B cell (primary cell): ENCODE data around the gene CALD1. TPM values are rescaled to one million over a fixed set of nuclear protein-coding genes. Genes with fewer than 3 reads are reported as not detected.

Experiments used
- ATAC-seq: fragments of 200-7000 bp; cut with Tn5 transposase; one replicate; pipeline ENCODE4 v1.10.0; 2021; ENCODE audit warnings: low read depth, mild to moderate bottlenecking, moderate number of reproducible peaks, moderate library complexity
- CTCF ChIA-PET: fragments of 350-600 bp; sonication (Branson Sonifier 250); formaldehyde crosslinking; loops from one replicate; lab custom pipeline; 2021; ENCODE audit warnings: antibody characterized with exemption, inconsistent platforms; lab: Charles Lee
- POLR2A ChIA-PET: fragments of 350-600 bp; sonication (Branson Sonifier 250); formaldehyde crosslinking; loops from one replicate; lab custom pipeline; 2021; ENCODE audit warnings: antibody characterized with exemption; lab: Charles Lee
- DNase-seq: peaks from one replicate; pipeline ENCODE4 v3.0.0; 2013
- H2AFZ ChIP-seq: 2 replicates; pipeline ENCODE4 v1.6.1; 2012; ENCODE audit warnings: mild to moderate bottlenecking, low read depth, low read length; ENCODE audit not compliant: insufficient read depth, poor library complexity, severe bottlenecking
- H3K27ac ChIP-seq, 2 donors: 1 replicate in 1 of 2; 2 replicates in 1 of 2; pipeline ENCODE4 v1.5.1; 2012 to 2013; ENCODE audit warnings: low read length in 2 of 2, mild to moderate bottlenecking in 2 of 2, moderate library complexity in 1 of 2
- H3K27me3 ChIP-seq, 4 experiments: fragments of 200-600 bp in 1 of 4; sonication (generic) in 1 of 4; replicated peaks in 1 of 4; 1 replicate in 2 of 4; 2 replicates in 2 of 4; pipeline versions ENCODE4 v1.6.1 to v1.7.0; 2013 to 2016; ENCODE audit warnings: low read length in 3 of 4, mild to moderate bottlenecking in 2 of 4, mixed read lengths in 1 of 4, moderate library complexity in 1 of 4; ENCODE audit not compliant: insufficient read depth in 4 of 4, control insufficient read depth in 3 of 4; ENCODE audit errors: control extremely low read depth in 1 of 4
- H3K36me3 ChIP-seq, 2 experiments: replicated peaks in 1 of 2; 1 replicate in 1 of 2; 2 replicates in 1 of 2; pipeline versions ENCODE4 v1.6.1 to v1.7.1; 2013; ENCODE audit warnings: low read length in 1 of 2; ENCODE audit not compliant: insufficient read depth in 2 of 2, control insufficient read depth in 1 of 2; ENCODE audit errors: control extremely low read depth in 1 of 2, extremely low read depth in 1 of 2
- H3K4me1 ChIP-seq, 2 donors: fragments of 200-600 bp in 1 of 2; sonication (generic) in 1 of 2; 1 replicate in 1 of 2; 2 replicates in 1 of 2; pipeline versions ENCODE4 v1.5.1 to v1.6.1; 2013 to 2017; ENCODE audit warnings: low read length in 2 of 2; ENCODE audit not compliant: control insufficient read depth in 2 of 2, insufficient read depth in 2 of 2
- H3K4me2 ChIP-seq: replicated peaks from 2 replicates; pipeline ENCODE3; 2012; ENCODE audit warnings: mild to moderate bottlenecking, low read depth, low read length; ENCODE audit not compliant: poor library complexity, severe bottlenecking
- H3K4me3 ChIP-seq, 5 experiments: fragments of 200-600 bp in 1 of 5; sonication (generic) in 1 of 5; 1 replicate in 3 of 5; 2 replicates in 2 of 5; pipeline versions ENCODE4 v1.5.1 to v1.7.0; 2011 to 2016; ENCODE audit warnings: low read length in 4 of 5, mild to moderate bottlenecking in 4 of 5, low read depth in 2 of 5, control low read depth in 1 of 5, moderate library complexity in 1 of 5; ENCODE audit not compliant: insufficient read depth in 1 of 5; ENCODE audit errors: control extremely low read depth in 1 of 5, extremely low read depth in 1 of 5
- H3K79me2 ChIP-seq: fragments of 200-600 bp; sonication (generic); one replicate; pipeline ENCODE4 v1.6.0; 2016; ENCODE audit warnings: low read length; ENCODE audit not compliant: control insufficient read depth, insufficient read depth
- H3K9ac ChIP-seq: fragments of 200-600 bp; sonication (generic); 2 replicates; pipeline ENCODE4 v1.6.1; 2017; ENCODE audit warnings: mild to moderate bottlenecking, low read length, moderate library complexity
- H3K9me3 ChIP-seq, 3 donors: one replicate each; pipeline versions ENCODE4 v1.6.1 to v1.7.1; 2013; ENCODE audit warnings: low read length in 2 of 3; ENCODE audit not compliant: control insufficient read depth in 2 of 3, insufficient read depth in 1 of 3; ENCODE audit errors: control extremely low read depth in 1 of 3
- H4K20me1 ChIP-seq: 2 replicates; pipeline ENCODE4 v1.6.0; 2012; ENCODE audit warnings: mild to moderate bottlenecking, low read length; ENCODE audit not compliant: insufficient read depth, control insufficient read depth, poor library complexity, severe bottlenecking
- H3K27ac Mint-ChIP-seq: one replicate; pipeline ENCODE4 v1.8.0; 2021; ENCODE audit warnings: mixed read lengths
- H3K27me3 Mint-ChIP-seq: one replicate; pipeline ENCODE4 v1.8.0; 2021; ENCODE audit warnings: mixed read lengths
- H3K4me1 Mint-ChIP-seq: one replicate; pipeline ENCODE4 v1.8.0; 2021; ENCODE audit warnings: mixed read lengths
- H3K4me3 Mint-ChIP-seq: one replicate; pipeline ENCODE4 v1.8.0; 2021; ENCODE audit warnings: mixed read lengths
- H3K9me3 Mint-ChIP-seq: one replicate; pipeline ENCODE4 v1.8.0; 2022; ENCODE audit warnings: mixed read lengths; ENCODE audit not compliant: insufficient read depth
- EZH2 ChIP-seq: IDR thresholded peaks from 2 replicates; pipeline ENCODE4 v1.6.1; 2012; ENCODE audit warnings: borderline replicate concordance, low read depth, mild to moderate bottlenecking, moderate library complexity, low read length; ENCODE audit not compliant: insufficient read depth, poor library complexity, severe bottlenecking
- WGBS: methylation state at CpG from one replicate; pipeline ENCODE4 v1.1.5; 2013; ENCODE audit warnings: missing lambda C conversion rate; ENCODE audit not compliant: insufficient coverage; 5-methylcytosine and 5-hydroxymethylcytosine counted together
- intact Hi-C: fragments of 100-400 bp; cut with micrococcal nuclease; formaldehyde crosslinking; loops from one replicate; pipeline ENCODE4 v1.10.0; 2022
- polyA plus RNA-seq: library from polyadenylated mRNA; depleted of rRNA; stranded (reverse); fragments of >200 nt; gene quantifications from 2 replicates; pipeline ENCODE4 v1.2.3, GENCODE V29; 2012
- total RNA-seq, 2 donors: library from RNA; stranded (reverse); fragments of 120-200 nt in 1 of 2; gene quantifications; 1 replicate in 1 of 2; 2 replicates in 1 of 2; pipeline versions ENCODE4 v1.2.3 to v1.2.4, GENCODE V29; 2013 to 2022
- TF ChIP-seq, protein P1 (sequence below): fragments of 200-600 bp; IDR thresholded peaks from one replicate; pipeline ENCODE4 v1.8.0; 2022; ENCODE audit warnings: antibody characterized with exemption, mild to moderate bottlenecking

Gene CALD1
- total and polyA plus RNA-seq, 2 donors (not counting 1 experiment from before 2014, with no cell fraction given) = 0.18 to 0.69 TPM

DNA sequence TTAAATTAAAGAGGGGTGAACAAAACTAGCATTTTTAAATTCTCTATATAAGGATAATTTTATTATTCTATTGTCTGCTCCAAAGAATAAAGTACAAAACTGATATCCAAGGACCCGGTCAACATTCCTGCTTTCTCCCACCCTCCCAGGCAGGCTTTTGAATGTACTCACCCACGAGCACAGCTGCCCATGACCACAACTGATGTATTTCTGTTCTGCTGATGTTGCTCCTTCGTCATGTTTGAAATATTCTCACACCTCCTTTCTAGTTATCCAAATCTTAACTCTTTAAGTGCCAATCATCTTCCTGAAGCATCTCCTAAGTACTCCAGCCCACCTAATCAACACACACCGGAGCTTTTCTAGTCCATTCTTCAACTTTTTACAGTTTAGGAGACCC lies 46.7 kb downstream of the CALD1 start:
- H3K9me3 Mint-ChIP-seq = no peaks in the 10 kb centered on the region
- no peaks in the 10 kb centered on the region for H3K27me3 ChIP-seq
- H2AFZ ChIP-seq = no peak overlapping the region
- H3K36me3 ChIP-seq = no peaks in the 10 kb centered on the region
- no peaks in the 10 kb centered on the region for H3K9me3 ChIP-seq
- DNase-seq = no peak
- TF ChIP-seq EZH2 = no peak
- TF ChIP-seq, protein P1, sequence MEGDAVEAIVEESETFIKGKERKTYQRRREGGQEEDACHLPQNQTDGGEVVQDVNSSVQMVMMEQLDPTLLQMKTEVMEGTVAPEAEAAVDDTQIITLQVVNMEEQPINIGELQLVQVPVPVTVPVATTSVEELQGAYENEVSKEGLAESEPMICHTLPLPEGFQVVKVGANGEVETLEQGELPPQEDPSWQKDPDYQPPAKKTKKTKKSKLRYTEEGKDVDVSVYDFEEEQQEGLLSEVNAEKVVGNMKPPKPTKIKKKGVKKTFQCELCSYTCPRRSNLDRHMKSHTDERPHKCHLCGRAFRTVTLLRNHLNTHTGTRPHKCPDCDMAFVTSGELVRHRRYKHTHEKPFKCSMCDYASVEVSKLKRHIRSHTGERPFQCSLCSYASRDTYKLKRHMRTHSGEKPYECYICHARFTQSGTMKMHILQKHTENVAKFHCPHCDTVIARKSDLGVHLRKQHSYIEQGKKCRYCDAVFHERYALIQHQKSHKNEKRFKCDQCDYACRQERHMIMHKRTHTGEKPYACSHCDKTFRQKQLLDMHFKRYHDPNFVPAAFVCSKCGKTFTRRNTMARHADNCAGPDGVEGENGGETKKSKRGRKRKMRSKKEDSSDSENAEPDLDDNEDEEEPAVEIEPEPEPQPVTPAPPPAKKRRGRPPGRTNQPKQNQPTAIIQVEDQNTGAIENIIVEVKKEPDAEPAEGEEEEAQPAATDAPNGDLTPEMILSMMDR = no peak
- ChIA-PET POLR2A (no interaction called here), CTCF (no interaction called here)
- no peak overlapping the region for H3K27ac Mint-ChIP-seq
- peaks cover 17% of the 10 kb centered on the region for H3K27me3 Mint-ChIP-seq
- no peak overlapping the region for H3K4me2 ChIP-seq
- H3K4me1 Mint-ChIP-seq = no peaks in the 10 kb centered on the region
- H3K27ac ChIP-seq = no peak overlapping the region
- no peak for ATAC-seq
- no peak overlapping the region for H3K4me3 Mint-ChIP-seq
- H3K9ac ChIP-seq = no peak overlapping the region
- H4K20me1 ChIP-seq = no peaks in the 10 kb centered on the region
- H3K4me1 ChIP-seq = no peaks in the 10 kb centered on the region
- no peaks in the 10 kb centered on the region for H3K79me2 ChIP-seq
- whole genome bisulfite sequencing = 77% methylated on average over 4 of the region's 4 CpGs
- H3K4me3 ChIP-seq = no peak overlapping the region
- intact Hi-C loops = no loop called here

DNA sequence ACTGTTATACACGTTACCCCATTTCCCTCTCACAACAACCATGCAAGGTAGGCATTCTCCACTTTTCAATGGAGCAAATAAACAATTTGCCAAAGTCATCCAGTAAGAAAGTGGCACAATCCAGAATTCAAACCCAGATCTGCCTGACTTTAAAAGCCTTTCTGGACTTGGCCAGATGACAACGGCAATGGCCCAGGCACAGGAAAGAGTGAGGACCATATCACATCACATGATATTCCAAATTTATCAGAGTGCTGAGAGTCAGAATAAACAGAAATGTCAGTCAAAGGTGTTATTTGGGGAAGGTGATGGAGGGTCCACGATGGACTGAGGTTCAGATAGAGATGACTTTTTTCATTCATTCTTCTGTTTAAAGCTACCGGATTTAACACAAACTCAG lies 48.0 kb downstream of the CALD1 start:
- H3K27me3 Mint-ChIP-seq = peaks cover 17% of the 10 kb centered on the region
- no peaks in the 10 kb centered on the region for H3K4me1 ChIP-seq
- intact Hi-C loops = no loop called here
- 93% methylated on average over 2 of the region's 4 CpGs for WGBS
- no peaks in the 10 kb centered on the region for H3K79me2 ChIP-seq
- H3K4me2 ChIP-seq = no peak overlapping the region
- no peak overlapping the region for H3K4me3 Mint-ChIP-seq
- no peaks in the 10 kb centered on the region for H3K27me3 ChIP-seq
- no peaks in the 10 kb centered on the region for H3K9me3 Mint-ChIP-seq
- no peaks in the 10 kb centered on the region for H4K20me1 ChIP-seq
- no peak overlapping the region for H3K4me3 ChIP-seq
- TF ChIP-seq EZH2 = no peak
- TF ChIP-seq, protein P1 = no peak
- CTCF ChIA-PET = no interaction called here
- H3K27ac Mint-ChIP-seq = no peak overlapping the region
- H3K27ac ChIP-seq = no peak overlapping the region
- POLR2A ChIA-PET = no interaction called here
- no peaks in the 10 kb centered on the region for H3K9me3 ChIP-seq
- no peak overlapping the region for H2AFZ ChIP-seq
- H3K9ac ChIP-seq = no peak overlapping the region
- H3K4me1 Mint-ChIP-seq = no peaks in the 10 kb centered on the region
- DNase-seq (no peak), ATAC-seq (no peak)
- no peaks in the 10 kb centered on the region for H3K36me3 ChIP-seq
